ENCODE measurements around the gene AQP10. TPM values are rescaled to one million over a fixed set of nuclear protein-coding genes. Genes with fewer than 3 reads are reported as not detected.
A peak's percentile ranks its signal among the peaks of the same experiment; 100 is the strongest.

Gene AQP10
- polyA plus RNA-seq, 1 experiment = not detected

DNA sequence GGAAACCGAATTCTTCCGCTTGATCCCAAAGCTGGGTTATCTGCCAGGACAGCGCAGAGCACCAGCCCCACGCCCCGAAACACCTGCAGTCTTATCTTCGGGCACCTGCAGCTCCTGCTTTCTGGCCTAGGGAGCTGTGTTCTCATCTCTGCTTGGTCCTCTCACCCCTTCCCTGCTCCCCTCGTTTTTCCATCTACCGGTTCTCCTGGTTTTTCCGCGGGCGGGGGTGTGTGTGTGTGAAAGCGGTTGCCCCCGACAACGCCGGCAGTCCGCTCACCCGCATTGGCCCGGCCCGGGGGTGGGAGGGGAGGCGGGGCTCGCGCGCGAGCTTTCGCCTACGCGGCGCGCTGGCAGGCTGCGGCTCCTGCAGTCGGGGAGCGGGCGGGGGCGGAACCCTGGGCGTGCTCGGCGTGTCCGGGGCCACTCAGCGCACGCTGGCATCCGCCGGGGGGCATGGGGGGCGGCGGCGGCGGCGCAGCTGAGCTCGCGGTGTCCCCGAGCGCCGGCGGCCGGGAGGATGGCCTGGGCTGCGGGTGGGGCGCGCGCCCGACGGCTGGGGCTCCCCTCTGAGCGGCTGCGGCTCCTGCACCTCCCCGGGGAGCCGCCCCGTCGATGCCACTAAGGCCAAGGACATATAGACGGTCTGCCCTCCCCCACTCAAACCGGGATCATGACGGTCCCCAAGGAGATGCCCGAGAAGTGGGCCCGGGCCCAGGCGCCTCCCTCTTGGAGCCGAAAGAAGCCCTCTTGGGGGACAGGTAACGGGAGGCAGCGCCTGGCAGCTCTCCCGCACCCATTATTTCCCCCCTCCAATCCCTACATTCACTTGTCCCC, 7.6 kb downstream of the AQP10 start:
- CTCF ChIA-PET = interaction anchor here (1.3 to 1.5 kb wide), 2 partner anchors 129 to 218 kb away, joined by 3 to 7 read pairs; no protein-coding TSS in a partner anchor
- POLR2A ChIA-PET = interaction anchor here (0.6 to 1.7 kb wide), 3 partner anchors 58 to 120 kb away, joined by 4 to 5 read pairs (median 5); partner anchors contain the start of gene UBAP2L
- Histone ChIP-seq H3K4me3 (ENCODE audit: low read depth, low read length) (peak overlapping the region; percentile 58), H3K9me3 (ENCODE audit: control insufficient read depth, insufficient read depth, low read length) (no peaks in the 10 kb centered on the region), H3K27ac (ENCODE audit: low read depth, low read length) (peak overlapping the region; percentile 31), H3K27me3 (ENCODE audit: control insufficient read depth, insufficient read depth, low read length) (peaks cover 3% of the 10 kb centered on the region)
- TF ChIP-seq CTCF (IDR thresholded peaks at IDR 0.05; ENCODE audit: low read depth, low read length) = no peak
- DNase-seq (ENCODE audit: low read depth, low spot score) = no peak

DNA sequence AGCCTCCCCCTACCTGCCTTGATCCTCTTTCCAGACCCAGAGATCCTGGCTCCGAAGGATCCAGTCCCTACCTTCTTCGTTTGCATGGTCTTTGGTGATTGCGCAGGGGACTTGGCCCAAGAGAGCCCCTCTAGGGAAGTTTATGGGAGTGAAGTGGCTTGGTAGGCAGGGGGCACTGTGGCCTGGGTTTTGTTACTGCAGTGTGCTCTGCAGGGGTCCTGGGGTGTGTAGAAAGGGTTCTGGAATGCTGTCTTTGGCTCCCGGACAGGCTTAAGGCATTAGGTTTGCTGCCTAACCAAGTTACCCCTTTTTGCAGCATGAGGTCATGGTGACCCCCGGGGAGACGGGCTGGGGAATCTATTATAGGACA, 8.2 kb downstream of the AQP10 start:
- H3K27ac ChIP-seq (ENCODE audit: low read depth, low read length) = peak overlapping the region; percentile 31
- peak; percentile 37 for TF ChIP-seq CTCF (IDR thresholded peaks at IDR 0.05; ENCODE audit: low read depth, low read length)
- peaks cover under 1% of the 10 kb centered on the region for H3K27me3 ChIP-seq (ENCODE audit: control insufficient read depth, insufficient read depth, low read length)
- peak overlapping the region; percentile 47 for H3K4me3 ChIP-seq (ENCODE audit: low read depth, low read length)
- DNase-seq (ENCODE audit: low read depth, low spot score) = no peak
- ChIA-PET POLR2A (interaction anchor here (1.7 kb wide), 1 partner anchor 109 kb away, joined by 5 read pairs; the partner anchor contains the start of gene UBAP2L), CTCF (interaction anchor here (1.5 kb wide), 1 partner anchor 129 kb away, joined by 3 read pairs; no protein-coding TSS in a partner anchor)
- no peaks in the 10 kb centered on the region for H3K9me3 ChIP-seq (ENCODE audit: control insufficient read depth, insufficient read depth, low read length)

DNA sequence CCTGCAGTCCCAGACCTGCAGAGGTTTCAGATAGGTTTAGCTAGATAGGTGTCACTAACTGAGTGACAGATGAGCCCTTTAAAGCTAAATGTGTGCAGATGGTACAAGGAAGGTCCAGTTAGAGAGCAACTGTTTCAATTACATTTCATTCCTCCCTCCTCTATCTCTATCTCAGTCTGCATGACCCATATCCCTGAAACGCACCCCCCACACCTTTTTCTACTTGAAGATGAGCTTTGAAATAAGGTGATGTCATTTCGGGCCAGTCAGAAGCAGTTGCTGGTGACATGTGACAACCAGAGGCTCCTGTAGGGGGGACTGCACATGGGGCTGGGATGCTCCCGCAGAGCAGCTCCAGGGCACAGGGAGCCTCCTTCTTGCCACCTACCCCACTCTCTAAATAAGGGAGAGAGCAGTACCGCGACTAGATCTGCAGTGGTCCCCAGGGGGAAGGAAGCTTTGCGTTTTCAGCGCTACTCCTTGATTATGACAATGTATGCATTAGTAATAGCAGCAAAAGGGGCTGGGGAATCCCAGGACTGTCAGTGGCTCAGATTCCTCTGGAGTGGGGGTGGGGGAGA, 8.7 kb downstream of the AQP10 start:
- ChIA-PET POLR2A (interaction anchor here (1.7 kb wide), 1 partner anchor 109 kb away, joined by 5 read pairs; the partner anchor contains the start of gene UBAP2L), CTCF (interaction anchor here (0.9 to 1.5 kb wide), 2 partner anchors 130 to 151 kb away, joined by 3 to 4 read pairs; no protein-coding TSS in a partner anchor)
- no peaks in the 10 kb centered on the region for H3K9me3 ChIP-seq (ENCODE audit: control insufficient read depth, insufficient read depth, low read length)
- no peak for TF ChIP-seq CTCF (IDR thresholded peaks at IDR 0.05; ENCODE audit: low read depth, low read length)
- no peak overlapping the region for H3K27ac ChIP-seq (ENCODE audit: low read depth, low read length)
- H3K27me3 ChIP-seq (ENCODE audit: control insufficient read depth, insufficient read depth, low read length) = no peaks in the 10 kb centered on the region
- no peak for DNase-seq (ENCODE audit: low read depth, low spot score)
- peak overlapping the region; percentile 47; the same call in 1 of the 2 replicates for H3K4me3 ChIP-seq (ENCODE audit: low read depth, low read length)

- TF ChIP-seq CTCF (IDR thresholded peaks at IDR 0.05; ENCODE audit: low read depth, low read length) = no peak
- no peak for DNase-seq (ENCODE audit: low read depth, low spot score)
- Histone ChIP-seq H3K4me3 (ENCODE audit: low read depth, low read length) (no peak overlapping the region), H3K27me3 (ENCODE audit: control insufficient read depth, insufficient read depth, low read length) (no peaks in the 10 kb centered on the region), H3K27ac (ENCODE audit: low read depth, low read length) (no peak overlapping the region), H3K9me3 (ENCODE audit: control insufficient read depth, insufficient read depth, low read length) (no peaks in the 10 kb centered on the region)
- CTCF ChIA-PET = no interaction called here
- POLR2A ChIA-PET = no interaction called here
These were observed 9.8 kb downstream of the AQP10 start for GRCh38 chr1:154330669-154331068.
